ENCODE measurements around the gene PBRM1. TPM values are rescaled to one million over a fixed set of nuclear protein-coding genes. Genes with fewer than 3 reads are reported as not detected.
A peak's percentile ranks its signal among the peaks of the same experiment; 100 is the strongest.

Gene PBRM1
- total RNA-seq, 1 donor from 2014 or later = 181 TPM

Small RNAs within 50 kb of the gene (small RNA-seq; reads per million reads assigned to genes)
- gene AC006254.2 = not detected
- 1,708 reads per million, percentile 99 among the genes with 10 or more reads in this experiment for gene RF00569
- not detected for gene RF01183
- not detected for gene RNU6-856P
- not detected for gene RNU6ATAC16P
- 0.13 reads per million for gene SNORD19
- gene SNORD19B = not detected
- gene SNORD69 = 4,990 reads per million, percentile 100 among the genes with 10 or more reads in this experiment

Other genes starting within 250 kb of the PBRM1 start
- gene SEMA3G, start 240.8 kb downstream of the PBRM1 start, total RNA-seq = 4.1 TPM
- gene TNNC1, start 231.9 kb downstream of the PBRM1 start, total RNA-seq = 0.41 TPM
- 58.7 TPM for gene NISCH, start 230.3 kb downstream of the PBRM1 start, total RNA-seq
- gene STAB1, start 190.6 kb downstream of the PBRM1 start, total RNA-seq = 13.9 TPM
- 39.9 TPM for gene NT5DC2, start 152.1 kb downstream of the PBRM1 start, total RNA-seq
- gene UQCC5, start 149.3 kb downstream of the PBRM1 start, total RNA-seq = 2.0 TPM
- 70.1 TPM for gene GNL3, start 119 bp upstream of the PBRM1 start, total RNA-seq
- gene GLT8D1, start 19.9 kb upstream of the PBRM1 start, total RNA-seq = 57.9 TPM
- 39.9 TPM for gene SPCS1, start 20.2 kb upstream of the PBRM1 start, total RNA-seq
- 53.4 TPM for gene NEK4, start 85.0 kb upstream of the PBRM1 start, total RNA-seq
- not detected for gene ITIH1, start 91.7 kb upstream of the PBRM1 start, total RNA-seq
- not detected for gene ITIH3, start 108.9 kb upstream of the PBRM1 start, total RNA-seq
- gene ITIH4, start 144.8 kb upstream of the PBRM1 start, total RNA-seq = 6.1 TPM
- gene MUSTN1, start 149.1 kb upstream of the PBRM1 start, total RNA-seq = not detected
- 12.6 TPM for gene STIMATE, start 211.6 kb upstream of the PBRM1 start, total RNA-seq

All from frontal cortex (tissue), 1 donor.